KBM-7 (cell line): ENCODE data around the gene RRP7A.
"Not testable (repeated sequence)": the region's sequence is repeated elsewhere in the genome, so short reads cannot be mapped to it uniquely, and the experiment has no call there.

Experiments used
- DNase-seq: peaks from one replicate; pipeline ENCODE4 v3.0.0-alpha.2; 2015
- in situ Hi-C: fragments of 300-500 bp; cut with MboI; formaldehyde crosslinking; loops from 2 replicates; pipeline ENCODE4 v1.14.3; 2020; ENCODE audit warnings: low sequenced_read_pairs, low pct_unique_long_range_greater_than_20kb, mixed read lengths

RRP7A gene

DNA sequence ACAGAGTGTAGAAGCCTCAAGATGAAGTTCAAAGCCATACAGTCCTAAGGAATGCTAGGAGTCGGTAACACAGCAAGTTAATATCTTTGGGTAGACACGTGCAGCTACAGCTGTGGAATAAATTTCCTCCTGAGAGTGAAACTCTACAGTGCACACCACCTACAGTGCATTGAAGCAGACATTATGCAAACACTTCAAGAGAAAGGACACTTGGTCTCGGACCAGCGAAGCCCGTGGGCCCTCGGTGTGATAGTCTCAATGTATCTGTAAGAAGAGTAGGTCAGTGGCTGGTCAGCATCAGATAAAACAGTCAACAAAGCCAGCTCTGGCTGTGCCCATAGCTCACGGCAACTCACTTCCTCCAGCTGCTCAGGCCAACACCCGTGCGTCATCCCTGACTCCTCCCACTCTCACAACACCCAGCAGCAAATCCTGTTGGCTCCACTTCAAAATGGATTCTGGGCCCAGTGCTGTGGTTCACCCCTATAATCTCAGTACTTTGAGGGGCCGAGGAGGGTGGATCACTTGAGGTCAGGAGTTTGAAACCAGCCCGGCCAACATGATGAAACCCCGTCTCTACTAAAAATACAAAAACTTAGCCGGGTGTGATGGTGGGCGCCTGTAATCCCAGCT, 17.7 kb upstream of the RRP7A start:
- DNase-seq, in situ Hi-C loops: not testable (repeated sequence)

DNA sequence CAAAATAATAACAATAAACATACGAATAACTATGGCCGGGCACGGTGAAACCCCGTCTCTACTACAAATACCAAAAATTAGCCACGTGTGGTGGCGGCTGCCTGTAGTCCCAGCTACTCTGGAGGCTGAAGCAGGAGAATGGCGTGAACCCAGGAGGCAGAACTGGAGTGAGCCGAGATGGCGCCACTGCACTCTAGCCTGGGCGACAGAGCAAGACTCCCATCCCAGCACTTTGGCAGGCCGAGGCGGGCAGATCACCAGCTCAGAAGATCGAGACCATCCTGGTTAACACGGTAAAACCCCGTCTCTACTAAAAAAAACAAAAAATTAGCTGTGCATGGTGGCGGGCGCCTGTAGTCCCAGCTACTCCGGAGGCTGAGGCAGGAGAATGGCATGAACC, 17.0 kb upstream of the RRP7A start:
- DNase-seq, in situ Hi-C loops: not testable (repeated sequence)

DNA sequence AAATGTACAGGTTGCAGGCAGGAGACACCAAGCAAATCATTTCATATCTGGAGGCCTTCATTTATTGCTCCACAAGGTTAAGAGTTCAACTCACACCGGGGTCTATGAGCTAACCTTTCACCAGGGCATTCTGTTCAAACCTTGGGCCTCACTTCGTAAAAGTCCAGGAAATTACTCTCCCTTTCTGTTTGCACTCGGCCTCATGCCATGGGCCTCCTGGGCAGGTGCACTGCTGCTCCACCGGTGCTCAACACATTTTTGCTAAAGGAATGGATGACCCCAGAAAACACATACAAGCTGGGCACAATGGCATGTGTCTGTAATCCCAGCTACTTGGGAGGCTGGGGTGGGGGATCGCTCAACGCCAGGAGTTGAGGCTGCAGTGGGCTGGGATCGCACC, 16.6 kb upstream of the RRP7A start:
- no peak for DNase-seq
- in situ Hi-C loops = no loop called here

DNA sequence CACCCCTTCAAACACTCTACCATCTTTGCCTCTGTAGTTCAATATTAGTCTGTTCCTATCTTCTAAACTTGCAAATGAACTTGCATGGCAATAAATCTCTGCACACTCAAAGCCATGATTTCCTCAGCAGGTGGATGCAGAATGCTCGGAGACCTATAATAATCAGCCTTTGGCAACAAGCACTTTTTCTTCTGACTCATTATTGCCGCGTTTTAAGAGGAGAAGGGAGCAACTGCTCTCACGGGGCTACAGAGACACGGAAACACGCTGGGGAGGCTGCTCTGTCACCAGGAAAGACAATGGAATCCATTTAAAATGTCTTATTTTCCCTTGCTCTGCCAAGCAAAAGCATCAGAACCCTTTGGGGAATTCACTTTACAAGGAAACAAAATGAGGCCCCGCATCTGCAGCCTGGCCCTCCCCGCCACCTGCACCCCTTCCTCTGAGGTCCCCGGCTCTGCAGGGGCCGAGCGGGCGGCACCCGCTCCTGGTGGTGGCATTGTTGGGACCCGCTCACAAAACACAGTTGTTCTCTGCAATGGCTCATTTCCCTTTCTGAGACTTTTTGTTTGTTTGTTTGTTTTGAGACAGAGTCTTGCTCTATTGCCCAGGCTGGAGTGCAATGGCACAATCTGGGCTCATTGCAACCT, 15.6 kb upstream of the RRP7A start:
- DNase-seq, in situ Hi-C loops: not testable (repeated sequence)

DNA sequence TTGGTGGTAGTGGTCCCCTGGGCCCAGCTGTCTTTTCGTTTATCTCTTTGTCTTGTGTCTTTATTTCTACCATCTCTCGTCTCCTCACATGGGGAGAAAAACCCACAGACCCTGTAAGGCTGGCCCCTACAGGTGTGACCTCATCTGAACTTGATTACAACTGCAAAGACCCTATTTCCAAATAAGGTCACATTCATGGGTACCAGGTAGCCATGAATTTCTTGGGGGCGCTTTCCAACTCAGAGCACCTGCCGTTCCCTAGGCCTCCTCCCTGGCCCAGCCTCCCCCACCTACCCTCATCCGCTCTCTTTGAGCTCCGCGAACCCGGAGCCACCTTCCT, 14.0 kb upstream of the RRP7A start:
- in situ Hi-C loops = no loop called here
- DNase-seq = no peak

DNA sequence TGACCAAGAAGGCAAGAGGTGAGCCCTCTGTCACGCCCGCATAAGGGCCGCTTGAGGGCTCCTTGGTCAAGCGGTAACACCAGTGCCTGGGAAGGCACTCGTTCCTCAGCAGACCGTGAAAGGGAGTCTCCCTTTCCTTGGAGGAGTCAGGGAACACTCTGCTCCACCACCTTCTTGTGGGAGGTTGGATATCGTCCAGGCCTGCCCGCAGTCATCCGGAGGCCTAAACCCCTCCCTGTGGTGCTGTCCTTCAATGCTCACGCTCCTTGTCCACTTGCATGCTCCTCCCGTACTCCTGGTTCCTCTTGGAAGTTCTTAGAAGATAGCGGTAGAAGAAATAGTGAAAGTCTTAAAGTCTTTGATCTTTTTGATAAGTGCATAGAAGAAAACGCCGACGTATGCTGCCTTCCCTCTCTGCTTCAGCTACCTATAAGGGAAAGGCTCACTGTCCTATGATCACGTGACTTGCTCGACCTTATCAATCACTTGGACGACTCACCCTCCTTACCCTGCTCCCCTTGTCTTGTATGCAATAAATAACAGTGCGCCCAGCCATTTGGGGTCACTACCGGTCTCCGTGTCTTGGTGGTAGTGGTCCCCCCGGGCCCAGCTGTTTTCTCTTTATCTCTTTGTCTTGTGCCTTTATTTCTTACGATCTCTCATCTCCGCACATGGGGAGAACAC, 11.9 kb upstream of the RRP7A start:
- DNase-seq, in situ Hi-C loops: not testable (repeated sequence)

DNA sequence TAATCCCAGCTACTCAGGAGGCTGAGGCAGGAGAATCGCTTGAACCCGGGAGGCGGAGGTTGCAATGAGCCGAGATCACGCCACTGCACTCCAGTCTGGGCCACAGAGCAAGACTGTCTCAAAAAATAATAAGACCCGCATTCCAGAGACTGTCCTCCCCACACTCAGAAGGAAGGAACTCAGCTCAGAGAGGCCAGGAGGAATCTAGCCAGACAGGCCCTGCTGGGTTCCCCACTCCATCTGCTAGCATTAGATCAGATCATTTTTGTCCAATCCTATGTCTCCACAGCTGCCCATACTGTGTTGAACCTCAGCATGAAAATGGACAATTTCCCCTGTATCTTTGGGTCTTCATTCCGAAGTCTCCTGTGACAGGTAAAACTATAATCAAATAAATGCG, 9.8 kb upstream of the RRP7A start:
- DNase-seq, in situ Hi-C loops: not testable (repeated sequence)

DNA sequence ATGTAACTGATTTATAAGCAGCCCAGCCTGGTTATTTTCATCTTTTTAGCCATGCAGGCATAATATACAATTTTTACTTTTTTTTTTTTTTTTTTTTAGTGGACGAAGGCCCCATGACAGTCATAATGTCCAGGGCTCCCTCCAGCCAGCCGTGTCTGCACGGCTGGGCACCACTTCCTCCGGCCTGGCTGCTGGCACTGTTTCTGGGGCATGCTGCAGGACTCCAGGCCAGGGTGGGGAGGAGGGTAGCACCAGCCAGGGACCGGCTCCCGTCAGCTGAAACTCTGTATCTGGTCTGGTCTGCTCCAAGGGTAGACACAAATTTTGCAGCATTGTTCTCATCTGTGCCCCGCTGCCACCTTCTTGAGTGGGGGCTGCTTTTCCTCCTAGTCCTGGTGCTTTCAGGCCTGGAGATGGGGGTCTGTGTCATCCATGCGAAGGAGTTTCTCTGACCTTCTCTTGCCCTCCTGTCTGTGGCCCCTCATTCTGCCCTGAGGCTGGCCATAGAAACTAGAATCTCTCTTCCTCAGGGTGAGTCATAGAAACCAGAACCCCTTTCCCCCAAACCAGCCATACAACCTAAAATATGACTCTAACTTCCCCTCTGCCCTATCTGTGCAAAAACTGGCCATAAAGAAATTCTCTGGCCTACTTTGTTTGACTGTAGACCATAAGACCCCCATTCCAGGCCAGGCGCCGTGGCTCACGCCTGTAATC, 9.2 kb upstream of the RRP7A start:
- no peak for DNase-seq
- in situ Hi-C loops = no loop called here

DNA sequence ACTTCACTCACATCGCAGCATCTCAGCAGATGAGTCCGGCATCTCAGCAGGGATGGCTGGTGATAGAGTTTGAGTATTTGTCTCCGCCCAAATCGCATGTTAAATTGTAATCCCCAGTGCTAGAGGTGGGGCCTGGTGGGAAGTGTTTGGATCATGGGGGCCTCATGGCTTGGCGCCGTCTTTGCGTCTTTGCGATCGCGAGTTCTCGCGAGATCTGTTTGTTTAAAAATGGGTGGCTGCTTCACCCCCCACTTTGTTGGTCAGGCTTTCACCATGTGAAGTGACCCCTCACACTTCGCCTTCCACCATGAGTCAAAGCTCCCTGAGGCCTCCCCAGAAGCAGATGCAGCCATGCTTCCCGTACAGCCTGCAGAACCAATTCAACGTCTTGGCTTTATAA, 3.0 kb upstream of the RRP7A start:
- in situ Hi-C loops = no loop called here
- DNase-seq = no peak

DNA sequence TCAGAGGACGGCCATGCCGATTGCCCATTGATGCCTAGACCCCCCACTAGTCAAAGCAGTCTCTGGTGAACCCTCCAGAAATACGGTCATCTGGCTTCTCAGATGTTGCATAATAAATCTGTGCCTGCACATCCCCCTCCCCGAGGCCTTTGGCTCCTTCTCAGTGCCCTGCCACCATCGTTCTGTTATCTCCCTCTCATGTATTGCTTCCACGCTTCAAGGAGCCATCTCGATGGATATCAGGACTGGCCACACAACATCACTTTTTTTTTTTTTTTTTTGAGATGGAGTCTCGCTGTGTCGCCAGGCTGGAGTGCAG, 1.6 kb upstream of the RRP7A start:
- in situ Hi-C loops = no loop called here
- no peak for DNase-seq

DNA sequence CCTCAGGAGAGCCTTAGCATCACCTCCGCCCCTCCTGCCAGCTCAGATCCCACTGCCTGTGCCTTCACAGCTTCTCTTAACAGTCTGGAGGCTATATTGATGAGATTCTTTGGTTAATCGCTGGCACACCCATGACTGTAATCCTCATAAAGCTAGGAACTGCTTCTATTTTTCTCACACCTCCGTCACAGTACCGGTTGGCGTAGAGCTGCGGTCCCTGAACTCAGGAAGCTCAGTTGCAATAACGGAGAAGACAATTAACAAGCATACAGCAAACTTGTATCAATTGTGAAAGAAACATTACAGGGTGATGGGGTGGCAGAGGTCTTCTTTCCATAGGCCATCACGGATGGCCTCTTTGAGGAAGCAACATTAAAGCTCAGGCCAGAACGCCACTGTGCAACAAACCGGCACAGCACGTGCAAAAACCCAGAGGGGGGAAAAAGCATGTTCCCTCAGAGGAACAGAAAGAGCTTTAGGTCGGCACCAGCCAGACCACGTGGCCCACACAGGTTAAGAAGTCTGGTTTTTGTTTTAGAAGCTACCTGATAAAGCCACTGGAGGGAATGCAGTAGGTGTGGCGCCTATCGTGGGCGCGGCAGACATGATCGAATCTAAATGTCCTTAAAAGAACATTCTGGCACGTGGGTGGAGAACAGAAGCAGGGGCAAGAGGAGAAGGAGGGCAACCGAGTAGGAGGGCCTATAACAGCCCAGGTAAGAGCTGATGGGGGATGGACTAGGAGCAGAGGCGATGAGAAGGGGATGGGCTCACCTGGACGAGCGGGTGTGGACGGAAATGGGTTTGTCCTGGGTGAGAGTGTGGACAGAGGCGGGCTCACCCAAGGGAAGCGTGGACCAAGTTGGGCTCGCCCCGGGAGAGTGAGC, 715 bp downstream of the RRP7A start:
- DNase-seq, in situ Hi-C loops: not testable (repeated sequence)

DNA sequence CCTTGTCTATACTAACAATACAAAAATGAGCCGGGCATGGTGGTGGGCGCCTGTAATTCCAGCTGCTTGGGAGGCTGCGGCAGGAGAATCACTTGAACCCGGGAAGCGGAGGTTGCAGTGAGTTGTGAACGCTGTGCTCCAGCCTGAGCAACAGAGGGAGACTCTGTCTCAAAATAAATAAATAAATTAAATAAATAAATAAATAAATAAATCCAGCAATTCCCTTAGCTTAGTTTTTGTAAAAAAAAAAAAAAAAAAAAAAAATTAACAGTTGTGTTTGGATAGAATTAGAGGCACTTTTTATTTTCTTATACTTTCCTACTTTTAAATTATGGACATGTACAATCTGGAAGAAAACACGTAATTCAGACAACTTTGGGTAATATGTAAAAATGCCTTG, 2.5 kb downstream of the RRP7A start:
- not testable (repeated sequence) for DNase-seq

DNA sequence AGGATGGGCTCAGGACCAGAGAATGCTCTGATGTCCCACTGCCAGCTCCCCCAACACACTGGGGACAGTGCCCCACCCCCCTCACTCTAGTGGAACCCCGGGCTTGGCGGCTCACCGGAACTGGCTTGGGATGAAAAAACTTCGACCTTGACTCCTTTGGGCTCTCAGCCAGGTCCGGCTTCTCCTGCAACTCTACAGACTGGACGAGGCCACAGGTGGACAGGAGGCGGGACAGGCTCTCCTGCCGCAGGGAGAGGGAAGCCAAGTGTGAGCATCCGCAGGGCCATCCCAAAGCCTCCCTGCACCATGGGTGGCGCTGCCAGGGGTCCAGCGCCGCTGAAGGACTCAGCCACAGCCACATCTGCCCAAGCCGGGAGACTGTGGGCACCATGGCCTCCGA, 3.7 kb downstream of the RRP7A start:
- no peak for DNase-seq
- in situ Hi-C loops = no loop called here

More for the DNA sequence above, 2.5 kb downstream of the RRP7A start:
- in situ Hi-C loops = not testable (repeated sequence)

DNA sequence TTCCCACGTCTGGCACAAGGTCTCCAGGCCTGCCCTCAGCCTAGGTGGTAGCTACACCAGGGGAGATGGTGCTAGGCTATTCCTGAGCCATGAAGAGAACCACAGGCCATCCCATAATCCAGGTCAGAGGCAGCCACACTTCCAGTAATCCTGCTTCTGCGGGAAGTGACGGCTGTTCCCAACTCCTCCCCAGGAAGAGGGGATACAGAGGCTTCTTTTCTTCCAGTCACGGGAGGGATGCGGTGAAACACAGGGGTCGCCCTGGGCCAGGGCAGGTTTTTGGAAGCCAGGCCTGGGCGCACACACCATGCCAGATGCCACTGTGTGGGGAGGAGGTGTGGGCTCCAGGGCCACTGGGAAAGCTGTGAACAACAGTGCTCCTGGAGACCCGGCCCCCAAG, 4.3 kb downstream of the RRP7A start:
- in situ Hi-C loops, DNase-seq: not testable (repeated sequence)

DNA sequence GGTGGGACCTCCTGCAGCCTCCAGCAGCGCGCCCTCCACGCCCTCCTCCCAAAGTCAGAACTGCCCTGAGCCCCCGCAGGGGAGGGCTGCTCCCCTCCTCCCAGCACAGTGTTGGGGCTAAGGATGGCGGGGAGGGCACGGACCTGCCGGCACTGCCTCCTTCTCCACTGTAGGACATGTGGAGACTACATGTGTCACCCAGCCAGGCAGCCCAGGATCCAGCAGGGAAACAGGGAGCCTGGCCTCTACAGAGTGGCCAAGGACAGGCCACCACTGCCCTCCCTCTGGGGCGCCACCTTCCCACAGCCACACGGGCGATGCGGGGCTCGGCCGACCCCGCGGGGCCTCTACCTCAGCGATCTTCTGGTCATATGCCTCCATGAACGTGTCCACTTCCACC, 5.3 kb downstream of the RRP7A start:
- in situ Hi-C loops, DNase-seq: not testable (repeated sequence)

DNA sequence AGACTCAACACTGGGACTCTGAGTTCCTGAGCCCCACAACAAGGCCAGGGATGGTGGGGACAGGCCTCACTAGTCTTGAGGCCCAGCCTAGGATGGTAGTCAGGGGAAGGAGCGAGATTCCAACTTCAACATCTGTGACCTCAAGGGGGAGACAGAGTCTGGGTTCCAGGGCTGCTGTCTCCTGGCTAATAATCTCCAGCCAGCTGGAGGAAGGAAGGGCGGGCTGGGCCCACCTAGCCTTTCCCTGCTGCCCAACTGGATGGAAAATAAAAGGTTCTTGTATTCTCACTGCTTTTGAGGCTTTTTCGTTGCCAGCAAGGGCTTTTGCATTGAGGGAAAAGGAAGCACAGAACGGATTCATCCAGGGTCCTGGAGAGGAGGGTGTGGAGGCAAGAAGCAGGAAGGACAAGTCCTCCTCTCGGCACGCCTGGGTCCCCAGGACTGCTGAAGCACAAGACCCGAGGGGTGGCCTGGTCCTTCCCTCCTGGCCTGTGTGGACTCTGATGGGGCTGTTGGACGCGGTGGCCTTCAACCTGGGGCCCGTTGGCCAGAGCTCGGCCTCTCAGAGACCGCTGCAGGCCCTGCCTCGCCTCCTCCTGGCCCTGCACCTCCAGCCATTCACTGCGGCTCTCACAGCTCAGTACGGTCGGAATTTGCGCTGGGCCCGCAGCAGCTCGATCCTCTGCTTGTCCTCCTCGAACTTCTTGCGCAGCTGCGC, 7.2 kb downstream of the RRP7A start:
- DNase-seq = peak; percentile 38
- in situ Hi-C loops = not testable (repeated sequence)

DNA sequence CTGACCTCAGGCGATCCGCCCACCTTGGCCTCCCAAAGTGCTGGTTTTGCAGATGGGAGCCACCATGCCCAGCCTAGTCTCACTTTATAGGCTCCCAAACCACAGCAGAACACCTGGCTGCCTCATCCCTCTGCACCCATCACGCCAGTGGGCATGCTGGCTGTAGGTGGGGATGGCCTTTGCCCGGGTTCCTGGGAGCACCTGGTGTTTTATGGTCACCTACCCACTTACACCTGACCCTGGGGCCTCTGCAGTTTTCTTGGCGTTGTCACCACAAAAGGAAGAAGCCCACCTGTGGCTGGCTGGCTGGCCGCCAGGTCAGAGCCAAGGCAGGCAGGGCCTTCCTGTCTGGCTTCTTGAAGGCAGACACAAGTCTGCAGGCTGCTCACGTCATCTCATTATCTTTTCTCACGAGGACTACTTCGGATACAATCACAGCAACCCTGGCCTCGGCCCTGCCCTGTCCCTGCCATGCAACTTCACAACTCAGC, 8.2 kb downstream of the RRP7A start:
- in situ Hi-C loops = no loop called here
- DNase-seq = no peak

DNA sequence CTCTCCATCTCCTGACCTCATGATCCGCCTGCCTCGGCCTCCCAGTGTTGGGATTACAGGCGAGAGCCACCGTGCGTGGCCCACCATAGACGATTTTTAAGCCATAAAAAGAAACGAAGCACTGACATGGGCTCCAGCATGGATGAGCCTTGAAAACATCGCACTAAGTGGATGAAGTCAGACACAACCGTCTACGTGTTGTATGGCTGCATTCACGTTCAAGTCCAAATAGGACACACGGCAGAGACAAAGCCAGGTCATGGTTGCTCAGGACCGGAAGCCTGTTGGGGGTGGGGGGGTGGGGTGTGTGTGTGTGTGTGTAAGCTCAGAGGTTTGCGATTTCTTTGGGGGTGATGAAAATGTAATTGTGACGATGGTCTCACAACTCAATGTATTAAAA, 10.0 kb downstream of the RRP7A start:
- in situ Hi-C loops = no loop called here
- DNase-seq = no peak
